SK-N-SH (cell line): ENCODE data around the gene SLC51A. TPM values are rescaled to one million over a fixed set of nuclear protein-coding genes. Genes with fewer than 3 reads are reported as not detected.

Experiments
- CTCF ChIA-PET: fragments of 300-600, 350-600 bp; formaldehyde crosslinking; extraction: SDS; loops from one replicate; lab custom pipeline; 2021; lab: Yijun Ruan, JAX
- POLR2A ChIA-PET: fragments of 350-600 bp; sonication (Branson Sonifier 250); formaldehyde crosslinking; extraction: SDS; loops from one replicate; lab custom pipeline; 2020; ENCODE audit warnings: antibody characterized with exemption, inconsistent platforms; lab: Yijun Ruan, JAX
- DNase-seq: peaks from one replicate; pipeline ENCODE4 v3.0.0; 2012
- H2AFZ ChIP-seq: fragments of 200-600 bp; sonication (generic); 2 replicates; pipeline ENCODE4 v1.8.1; 2016; ENCODE audit warnings: antibody characterized with exemption, mild to moderate bottlenecking, low read depth
- H3F3A ChIP-seq: fragments of 200-600 bp; sonication (generic); replicated peaks from 2 replicates; pipeline ENCODE3; 2016; ENCODE audit warnings: antibody characterized with exemption, mild to moderate bottlenecking; ENCODE audit not compliant: insufficient read depth
- H3K27ac ChIP-seq, 2 experiments: fragments of 200-500 bp in 1 of 2; fragments of 200-600 bp in 1 of 2; sonication (Bioruptor generic) in 1 of 2; sonication (generic), shearing (Covaris generic) in 1 of 2; 2 replicates each; pipeline versions ENCODE4 v1.5.1 to v1.6.1; 2014 to 2016; ENCODE audit warnings: low read depth in 2 of 2, inconsistent platforms in 1 of 2, low read length in 1 of 2, mild to moderate bottlenecking in 1 of 2, mixed read lengths in 1 of 2
- H3K27me3 ChIP-seq: fragments of 200-600 bp; sonication (generic), shearing (Covaris generic); 2 replicates; pipeline ENCODE4 v1.6.1; 2016; ENCODE audit warnings: mixed run types; ENCODE audit not compliant: insufficient read depth
- H3K36me3 ChIP-seq, 2 experiments: fragments of 200-500 bp in 1 of 2; fragments of 200-600 bp in 1 of 2; sonication (Bioruptor generic) in 1 of 2; sonication (generic) in 1 of 2; replicated peaks in 1 of 2; 2 replicates each; pipeline versions ENCODE3 to v1.5.1; 2014 to 2016; ENCODE audit warnings: low read length in 1 of 2, mild to moderate bottlenecking in 1 of 2; ENCODE audit not compliant: insufficient read depth in 2 of 2, control insufficient read depth in 1 of 2
- H3K4me1 ChIP-seq, 2 experiments: fragments of 200-500 bp in 1 of 2; fragments of 200-600 bp in 1 of 2; sonication (Bioruptor generic) in 1 of 2; sonication (generic), shearing (Covaris generic) in 1 of 2; 2 replicates each; pipeline versions ENCODE4 v1.5.1 to v1.6.1; 2014 to 2016; ENCODE audit warnings: low read depth in 1 of 2, low read length in 1 of 2, mixed run types in 1 of 2; ENCODE audit not compliant: insufficient read depth in 2 of 2, control insufficient read depth in 1 of 2
- H3K4me2 ChIP-seq: fragments of 200-600 bp; sonication (generic), shearing (Covaris generic); 2 replicates; pipeline ENCODE4 v1.6.1; 2017; ENCODE audit warnings: mixed run types
- H3K4me3 ChIP-seq, 2 experiments: fragments of 200-500 bp in 1 of 2; fragments of 200-600 bp in 1 of 2; sonication (Bioruptor generic) in 1 of 2; sonication (generic), shearing (Covaris generic) in 1 of 2; 2 replicates each; pipeline versions ENCODE4 v1.5.1 to v1.8.1; 2014 to 2016; ENCODE audit warnings: low read depth in 2 of 2, inconsistent platforms in 1 of 2, low read length in 1 of 2, mild to moderate bottlenecking in 1 of 2, mixed read lengths in 1 of 2, moderate library complexity in 1 of 2
- H3K79me2 ChIP-seq: fragments of 200-600 bp; sonication (generic); 2 replicates; pipeline ENCODE4 v1.8.1; 2017; ENCODE audit warnings: mild to moderate bottlenecking; ENCODE audit not compliant: insufficient read depth
- H3K9ac ChIP-seq: fragments of 200-600 bp; sonication (generic); 2 replicates; pipeline ENCODE4 v1.6.1; 2017; ENCODE audit warnings: mixed run types
- H3K9me2 ChIP-seq: fragments of 200-600 bp; sonication (generic); 2 replicates; pipeline ENCODE4 v1.6.1; 2017; ENCODE audit warnings: mixed run types
- H3K9me3 ChIP-seq: fragments of 200-600 bp; sonication (generic); 2 replicates; pipeline ENCODE4 v1.6.1; 2017; ENCODE audit warnings: mixed run types, mild to moderate bottlenecking, moderate library complexity
- H4K20me1 ChIP-seq: fragments of 200-600 bp; sonication (generic); 2 replicates; pipeline ENCODE4 v1.6.1; 2017; ENCODE audit warnings: mild to moderate bottlenecking, mixed run types; ENCODE audit not compliant: insufficient read depth
- EP300 ChIP-seq, 2 experiments: IDR thresholded peaks; 2 replicates each; pipeline versions ENCODE4 v1.4.0 to v1.6.1; 2012; ENCODE audit warnings: borderline replicate concordance in 1 of 2, low read depth in 1 of 2, low read length in 1 of 2
- MEF2A ChIP-seq: IDR thresholded peaks from 2 replicates; pipeline ENCODE4 v1.4.0; 2012; ENCODE audit warnings: low read depth, borderline replicate concordance
- RAD21 ChIP-seq: IDR thresholded peaks from 2 replicates; pipeline ENCODE4 v1.6.1; 2012; ENCODE audit warnings: mild to moderate bottlenecking, low read length
- RFX5 ChIP-seq: IDR thresholded peaks from 2 replicates; pipeline ENCODE4 v1.6.1; 2012; ENCODE audit warnings: mild to moderate bottlenecking, improper control_type of control experiment, low read length
- RXRA ChIP-seq: IDR thresholded peaks from 2 replicates; pipeline ENCODE4 v1.4.0; 2012; ENCODE audit warnings: low read depth, mild to moderate bottlenecking, borderline replicate concordance
- SIN3A ChIP-seq: IDR thresholded peaks from 2 replicates; pipeline ENCODE4 v1.6.1; 2012; ENCODE audit warnings: low read depth, mild to moderate bottlenecking, low read length, moderate library complexity, borderline replicate concordance
- WGBS: methylation state at CpG from one replicate; pipeline ENCODE4 v1.1.6; 2017; ENCODE audit warnings: low lambda C conversion rate; 5-methylcytosine and 5-hydroxymethylcytosine counted together
- polyA plus RNA-seq, 3 experiments: library from polyadenylated mRNA; depleted of rRNA; stranded (reverse); fragments of >200 nt; gene quantifications; 2 replicates each; pipeline ENCODE4 v1.2.3, GENCODE V29; 2012
- TF ChIP-seq, protein P1 (sequence below): IDR thresholded peaks from 2 replicates; pipeline ENCODE4 v1.4.0; 2012; ENCODE audit warnings: low read depth, borderline replicate concordance
- TF ChIP-seq, protein P2 (sequence below): IDR thresholded peaks from 2 replicates; pipeline ENCODE4 v1.4.0; 2012; ENCODE audit warnings: low read depth, borderline replicate concordance
- TF ChIP-seq, protein P3 (sequence below): fragments of 200-600 bp; sonication (generic); IDR thresholded peaks from 2 replicates; pipeline ENCODE4 v1.6.1; 2017; ENCODE audit warnings: antibody characterized with exemption, mild to moderate bottlenecking, moderate library complexity

The SLC51A gene
- polyA plus RNA-seq, 1 of the 3 experiments (the other 2 are of a cell fraction), result not detected

DNA sequence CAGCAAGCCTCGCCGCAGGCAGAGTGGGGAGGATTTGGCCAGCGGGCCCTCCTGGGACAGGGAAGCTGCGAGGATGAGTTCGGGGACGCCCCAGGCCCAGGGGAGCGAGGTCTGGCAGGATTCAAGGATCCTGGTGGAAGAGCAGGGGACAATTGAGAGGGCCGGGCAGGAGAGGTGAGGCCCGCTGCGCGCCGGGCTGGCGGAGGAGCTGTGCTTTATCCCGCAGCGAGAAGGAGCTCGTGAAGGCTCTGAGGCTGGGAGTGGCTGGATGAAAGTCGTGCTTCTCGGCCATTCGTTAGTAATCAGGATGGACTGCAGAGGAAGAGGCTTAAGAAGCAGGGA is 3.6 kb downstream of the SLC51A start:
- no peaks in the 10 kb centered on the region for H3K79me2 ChIP-seq
- no peaks in the 10 kb centered on the region for H3K9me2 ChIP-seq
- H3K9ac ChIP-seq, result no peak overlapping the region
- DNase-seq, result no peak
- WGBS, result 96% methylated on average over 19 of the region's 19 CpGs
- peak overlapping the region; percentile 35; the same call in 1 of the 2 replicates for H2AFZ ChIP-seq
- H4K20me1 ChIP-seq, result no peaks in the 10 kb centered on the region
- H3K27me3 ChIP-seq, result no peaks in the 10 kb centered on the region
- H3K36me3 ChIP-seq, result no peaks in the 10 kb centered on the region
- peak overlapping the region in 1 of 2 experiments; percentile 79; a peak in 2 of 4 replicates for H3K27ac ChIP-seq
- CTCF ChIA-PET, result interaction anchor here (0.8 to 1.7 kb wide), 5 partner anchors 15 to 309 kb away, joined by 3 to 4 read pairs (median 3); no protein-coding TSS in a partner anchor
- no peaks in the 10 kb centered on the region for H3K9me3 ChIP-seq
- H3K4me3 ChIP-seq, result no peak overlapping the region
- H3F3A ChIP-seq, result no peaks in the 10 kb centered on the region
- no peak overlapping the region for H3K4me2 ChIP-seq
- TF ChIP-seq RFX5 (no peak), RAD21 (no peak), MEF2A (no peak), RXRA (no peak)
- TF ChIP-seq, protein P1, sequence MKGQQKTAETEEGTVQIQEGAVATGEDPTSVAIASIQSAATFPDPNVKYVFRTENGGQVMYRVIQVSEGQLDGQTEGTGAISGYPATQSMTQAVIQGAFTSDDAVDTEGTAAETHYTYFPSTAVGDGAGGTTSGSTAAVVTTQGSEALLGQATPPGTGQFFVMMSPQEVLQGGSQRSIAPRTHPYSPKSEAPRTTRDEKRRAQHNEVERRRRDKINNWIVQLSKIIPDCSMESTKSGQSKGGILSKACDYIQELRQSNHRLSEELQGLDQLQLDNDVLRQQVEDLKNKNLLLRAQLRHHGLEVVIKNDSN, result no peak
- POLR2A ChIA-PET, result no interaction called here
- H3K4me1 ChIP-seq, result peaks cover 0 to 17% of the 10 kb centered on the region in 2 experiments; a peak in 1 of 4 replicates

DNA sequence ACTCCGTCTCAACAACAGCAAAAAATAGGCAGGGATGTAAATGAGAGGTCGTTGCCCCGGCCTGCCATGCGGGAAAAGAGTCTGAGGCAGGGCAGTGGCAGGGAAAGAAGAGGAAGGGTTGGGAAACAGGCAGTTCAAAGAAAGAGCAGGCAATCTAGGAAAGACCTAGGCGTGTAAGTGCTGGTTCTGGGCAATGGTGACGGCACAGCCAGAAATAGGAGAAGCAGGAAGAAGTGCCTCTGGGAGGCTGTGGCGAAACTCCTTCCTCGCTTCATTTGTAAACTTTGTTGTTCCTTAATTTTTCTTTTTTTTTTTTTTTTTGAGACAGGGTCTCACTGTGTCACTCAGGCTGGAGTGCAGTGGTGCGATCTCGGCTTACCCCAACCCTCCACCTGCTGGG is 4.3 kb downstream of the SLC51A start:
- H3K9me2 ChIP-seq, result no peaks in the 10 kb centered on the region
- POLR2A ChIA-PET, result no interaction called here
- no peaks in the 10 kb centered on the region for H3F3A ChIP-seq
- H2AFZ ChIP-seq, result no peak overlapping the region
- H3K4me1 ChIP-seq, result peaks cover 0 to 17% of the 10 kb centered on the region in 2 experiments; a peak in 1 of 4 replicates
- DNase-seq, result no peak
- H3K36me3 ChIP-seq, result no peaks in the 10 kb centered on the region
- no peak overlapping the region for H3K4me3 ChIP-seq
- no peak overlapping the region for H3K9ac ChIP-seq
- TF ChIP-seq, protein P2, sequence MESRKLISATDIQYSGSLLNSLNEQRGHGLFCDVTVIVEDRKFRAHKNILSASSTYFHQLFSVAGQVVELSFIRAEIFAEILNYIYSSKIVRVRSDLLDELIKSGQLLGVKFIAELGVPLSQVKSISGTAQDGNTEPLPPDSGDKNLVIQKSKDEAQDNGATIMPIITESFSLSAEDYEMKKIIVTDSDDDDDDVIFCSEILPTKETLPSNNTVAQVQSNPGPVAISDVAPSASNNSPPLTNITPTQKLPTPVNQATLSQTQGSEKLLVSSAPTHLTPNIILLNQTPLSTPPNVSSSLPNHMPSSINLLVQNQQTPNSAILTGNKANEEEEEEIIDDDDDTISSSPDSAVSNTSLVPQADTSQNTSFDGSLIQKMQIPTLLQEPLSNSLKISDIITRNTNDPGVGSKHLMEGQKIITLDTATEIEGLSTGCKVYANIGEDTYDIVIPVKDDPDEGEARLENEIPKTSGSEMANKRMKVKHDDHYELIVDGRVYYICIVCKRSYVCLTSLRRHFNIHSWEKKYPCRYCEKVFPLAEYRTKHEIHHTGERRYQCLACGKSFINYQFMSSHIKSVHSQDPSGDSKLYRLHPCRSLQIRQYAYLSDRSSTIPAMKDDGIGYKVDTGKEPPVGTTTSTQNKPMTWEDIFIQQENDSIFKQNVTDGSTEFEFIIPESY, result no peak
- no peak for TF ChIP-seq RXRA
- TF ChIP-seq SIN3A, result no peak
- TF ChIP-seq, protein P3, sequence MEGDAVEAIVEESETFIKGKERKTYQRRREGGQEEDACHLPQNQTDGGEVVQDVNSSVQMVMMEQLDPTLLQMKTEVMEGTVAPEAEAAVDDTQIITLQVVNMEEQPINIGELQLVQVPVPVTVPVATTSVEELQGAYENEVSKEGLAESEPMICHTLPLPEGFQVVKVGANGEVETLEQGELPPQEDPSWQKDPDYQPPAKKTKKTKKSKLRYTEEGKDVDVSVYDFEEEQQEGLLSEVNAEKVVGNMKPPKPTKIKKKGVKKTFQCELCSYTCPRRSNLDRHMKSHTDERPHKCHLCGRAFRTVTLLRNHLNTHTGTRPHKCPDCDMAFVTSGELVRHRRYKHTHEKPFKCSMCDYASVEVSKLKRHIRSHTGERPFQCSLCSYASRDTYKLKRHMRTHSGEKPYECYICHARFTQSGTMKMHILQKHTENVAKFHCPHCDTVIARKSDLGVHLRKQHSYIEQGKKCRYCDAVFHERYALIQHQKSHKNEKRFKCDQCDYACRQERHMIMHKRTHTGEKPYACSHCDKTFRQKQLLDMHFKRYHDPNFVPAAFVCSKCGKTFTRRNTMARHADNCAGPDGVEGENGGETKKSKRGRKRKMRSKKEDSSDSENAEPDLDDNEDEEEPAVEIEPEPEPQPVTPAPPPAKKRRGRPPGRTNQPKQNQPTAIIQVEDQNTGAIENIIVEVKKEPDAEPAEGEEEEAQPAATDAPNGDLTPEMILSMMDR, result no peak
- TF ChIP-seq EP300 (IDR thresholded peaks at IDR 0.05; ENCODE audit: borderline replicate concordance in 1 of 2, low read depth in 1 of 2, low read length in 1 of 2), result no peak
- H3K79me2 ChIP-seq, result no peaks in the 10 kb centered on the region
- H3K9me3 ChIP-seq, result no peaks in the 10 kb centered on the region
- H3K4me2 ChIP-seq, result no peak overlapping the region
- no peaks in the 10 kb centered on the region for H3K27me3 ChIP-seq
- H4K20me1 ChIP-seq, result no peaks in the 10 kb centered on the region
- no peak overlapping the region for H3K27ac ChIP-seq
- WGBS, result 92% methylated on average over 10 of the region's 10 CpGs
- CTCF ChIA-PET, result no interaction called here
